ENCODE measurements around the gene ANP32E. TPM values are rescaled to one million over a fixed set of nuclear protein-coding genes. Genes with fewer than 3 reads are reported as not detected.

The ANP32E gene
- total and polyA plus RNA-seq, 2 of the 13 experiments (the other 11 are each of a cell fraction or from before 2014, with no cell fraction given): 10.3 to 53.0 TPM

GRCh38 chr1:150234566-150235293 lies 1.2 kb downstream of the ANP32E start (continued):
- TF ChIP-seq FOXP4 (CRISPR knock-in tag; IDR thresholded peaks at IDR 0.05): no peak; the same call in 1 of the 2 replicates
- no peak for TF ChIP-seq ZNF446 (CRISPR knock-in tag; IDR thresholded peaks at IDR 0.05)
- TF ChIP-seq SRSF4 (IDR thresholded peaks at IDR 0.05; ENCODE audit: low read depth, low read length, poor library complexity, severe bottlenecking): no peak
- peak; percentile 96 for TF ChIP-seq PATZ1 (CRISPR knock-in tag; IDR thresholded peaks at IDR 0.05)
- no peak for TF ChIP-seq ZNF121 (CRISPR knock-in tag; IDR thresholded peaks at IDR 0.05)
- no peak for TF ChIP-seq SP140L (CRISPR knock-in tag; IDR thresholded peaks at IDR 0.05; ENCODE audit: borderline replicate concordance)
- TF ChIP-seq ETV6 (CRISPR knock-in tag; conservative IDR thresholded peaks at IDR 0.05): 0 out of 2 replicates have a peak, but pooled peaks have one; percentile 13
- TF ChIP-seq ZNF224 (CRISPR knock-in tag; IDR thresholded peaks at IDR 0.05): no peak
- 0 out of 2 replicates have a peak, but pooled peaks have one; percentile 18 for TF ChIP-seq ZBTB7B (CRISPR knock-in tag; IDR thresholded peaks at IDR 0.05)
- no peak for TF ChIP-seq MATR3 (CRISPR knock-in tag; IDR thresholded peaks at IDR 0.05)
- no peak for TF ChIP-seq TBX2 (CRISPR knock-in tag; IDR thresholded peaks at IDR 0.05; ENCODE audit: borderline replicate concordance)
- no peak for TF ChIP-seq ATF1 (CRISPR knock-in tag; IDR thresholded peaks at IDR 0.05)
- no peak for TF ChIP-seq ZSCAN29 (CRISPR knock-in tag; conservative IDR thresholded peaks at IDR 0.05)
- peak; percentile 86 for TF ChIP-seq ZNF687 (CRISPR knock-in tag; IDR thresholded peaks at IDR 0.05)
- TF ChIP-seq POLR2AphosphoS2 (IDR thresholded peaks at IDR 0.05; ENCODE audit: low read depth, low read length): no peak
- TF ChIP-seq ZNF24 (IDR thresholded peaks at IDR 0.05): no peak
- TF ChIP-seq NRL (CRISPR knock-in tag; IDR thresholded peaks at IDR 0.05; ENCODE audit: borderline replicate concordance): peak; percentile 86
- TF ChIP-seq PHF21A (CRISPR knock-in tag; IDR thresholded peaks at IDR 0.05): 0 out of 2 replicates have a peak, but pooled peaks have one; percentile 15
- no peak for TF ChIP-seq ATF5 (CRISPR knock-in tag; IDR thresholded peaks at IDR 0.05; ENCODE audit: low read depth)
- no peak for TF ChIP-seq SMARCC2 (IDR thresholded peaks at IDR 0.05)
- no peak for TF ChIP-seq MBNL3 (CRISPR knock-in tag; conservative IDR thresholded peaks at IDR 0.05)
- no peak for TF ChIP-seq ZNF510 (CRISPR knock-in tag; IDR thresholded peaks at IDR 0.05; ENCODE audit: low read depth)
